GM19455 (cell line): Measurements from ENCODE around the gene TWIST2.

Experiments used
- ATAC-seq: cut with Tn5 transposase; IDR thresholded peaks from one replicate; pipeline ENCODE4 v1.9.1; 2021; ENCODE audit not compliant: unreplicated experiment

TWIST2 gene

GRCh38 chr2:238903141-238903540, 55.3 kb downstream of the TWIST2 start:
- ATAC-seq: no peak

GRCh38 chr2:238904177-238904576, 56.3 kb downstream of the TWIST2 start:
- ATAC-seq: no peak

- no peak for ATAC-seq
These were observed 56.8 kb downstream of the TWIST2 start for GRCh38 chr2:238904716-238905115.

GRCh38 chr2:238905224-238905623, 57.3 kb downstream of the TWIST2 start:
- no peak for ATAC-seq

GRCh38 chr2:238905644-238906043, 57.8 kb downstream of the TWIST2 start:
- ATAC-seq: no peak

- no peak for ATAC-seq
These were observed 58.5 kb downstream of the TWIST2 start for GRCh38 chr2:238906254-238906935.

GRCh38 chr2:238906936-238907716, 59.2 kb downstream of the TWIST2 start:
- no peak for ATAC-seq

- ATAC-seq: no peak
These were observed 59.9 kb downstream of the TWIST2 start for GRCh38 chr2:238907717-238908173.

- ATAC-seq: no peak
These were observed 61.4 kb downstream of the TWIST2 start for GRCh38 chr2:238908960-238909951.

GRCh38 chr2:238910751-238911351, 63.0 kb downstream of the TWIST2 start:
- ATAC-seq: no peak

GRCh38 chr2:238911376-238912227, 63.7 kb downstream of the TWIST2 start:
- no peak for ATAC-seq

- ATAC-seq: no peak
These were observed 64.5 kb downstream of the TWIST2 start for GRCh38 chr2:238912228-238912915.

GRCh38 chr2:238912916-238913875, 65.3 kb downstream of the TWIST2 start:
- ATAC-seq: no peak

- ATAC-seq: no peak
These were observed 66.2 kb downstream of the TWIST2 start for GRCh38 chr2:238913931-238914647.

- no peak for ATAC-seq
These were observed 66.7 kb downstream of the TWIST2 start for GRCh38 chr2:238914648-238915015.

- no peak for ATAC-seq
These were observed 67.3 kb downstream of the TWIST2 start for GRCh38 chr2:238915196-238915595.

- no peak for ATAC-seq
These were observed 67.7 kb downstream of the TWIST2 start for GRCh38 chr2:238915596-238915995.
